HepG2 (cell line): ENCODE results near the gene DHFR2. TPM values are rescaled to one million over a fixed set of nuclear protein-coding genes. Genes with fewer than 3 reads are reported as not detected.
A peak's percentile ranks its signal among the peaks of the same experiment; 100 is the strongest.

Experiments used
- ATAC-seq: fragments of 200-7000 bp; cut with Tn5 transposase; 3 replicates; pipeline ENCODE4 v1.9.1; 2020; ENCODE audit warnings: mild to moderate bottlenecking, moderate library complexity
- BruUV-seq: library from RNA; stranded (reverse); fragments of 400-500 nt; replicated peaks from 2 replicates; lab custom pipeline; 2021; lab: Mats Ljungman, UMichigan
- CTCF ChIA-PET: fragments of 300-600 bp; formaldehyde crosslinking; extraction: SDS; loops from one replicate; lab custom pipeline; 2021; ENCODE audit warnings: low total read pairs, inconsistent platforms, low intra/inter-chr PET ratio; lab: Yijun Ruan, JAX
- POLR2A ChIA-PET: fragments of 350-600 bp; sonication (Branson Sonifier 250); formaldehyde crosslinking; loops from one replicate; lab custom pipeline; 2020; ENCODE audit warnings: antibody characterized with exemption, inconsistent platforms; lab: Yijun Ruan, JAX
- DNase-seq: peaks from one replicate; pipeline ENCODE4 v3.0.0-alpha.2; 2015; ENCODE audit warnings: low spot score
- FAIRE-seq: peaks from 3 replicates; lab custom pipeline; 2011; peaks lifted over from hg19 to GRCh38; lab: Jason Lieb, UNC
- H2AFZ ChIP-seq: one replicate; pipeline ENCODE4 v1.6.1; 2011; ENCODE audit warnings: low read length, inconsistent platforms
- H3K27ac ChIP-seq: fragments of 300-600 bp; 3 replicates; pipeline ENCODE4 v1.8.0; 2011; ENCODE audit warnings: mixed run types, mild to moderate bottlenecking, mixed read lengths, low read length, inconsistent platforms; ENCODE audit not compliant: insufficient read depth; ENCODE audit errors: extremely low read length
- H3K27me3 ChIP-seq, 2 experiments: fragments of 200-600 bp in 1 of 2; 2 replicates in 1 of 2; 3 replicates in 1 of 2; pipeline versions ENCODE4 v1.6.0 to v1.8.0; 2011; ENCODE audit warnings: low read length in 2 of 2, mild to moderate bottlenecking in 2 of 2, moderate library complexity in 2 of 2, inconsistent platforms in 1 of 2; ENCODE audit not compliant: insufficient read depth in 2 of 2, control insufficient read depth in 1 of 2
- H3K36me3 ChIP-seq, 2 experiments: fragments of 200-600 bp in 1 of 2; replicated peaks in 1 of 2; 2 replicates in 1 of 2; 3 replicates in 1 of 2; pipeline versions ENCODE4 v1.5.1 to v1.8.0; 2011; ENCODE audit warnings: low read length in 2 of 2, inconsistent platforms in 1 of 2; ENCODE audit not compliant: insufficient read depth in 2 of 2, control insufficient read depth in 1 of 2
- H3K4me1 ChIP-seq: 2 replicates; pipeline ENCODE4 v1.5.1; 2012; ENCODE audit warnings: low read length, inconsistent platforms; ENCODE audit not compliant: insufficient read depth
- H3K4me2 ChIP-seq: 2 replicates; pipeline ENCODE4 v1.6.0; 2011; ENCODE audit warnings: low read depth, low read length, inconsistent platforms
- H3K4me3 ChIP-seq, 3 experiments: fragments of 200-600 bp in 1 of 3; sonication (generic), shearing (Covaris generic) in 1 of 3; replicated peaks in 1 of 3; 2 replicates each; pipeline ENCODE4 v1.5.1; 2011 to 2016; ENCODE audit warnings: low read length in 3 of 3, inconsistent platforms in 2 of 3, low read depth in 2 of 3, mild to moderate bottlenecking in 2 of 3, control low read depth in 1 of 3, mixed read lengths in 1 of 3; ENCODE audit not compliant: insufficient read depth in 1 of 3
- H3K79me2 ChIP-seq: one replicate; pipeline ENCODE4 v1.6.1; 2011; ENCODE audit warnings: low read length, inconsistent platforms; ENCODE audit not compliant: insufficient read depth
- H3K9ac ChIP-seq: 2 replicates; pipeline ENCODE4 v1.6.0; 2011; ENCODE audit warnings: mild to moderate bottlenecking, low read depth, low read length, inconsistent platforms; ENCODE audit not compliant: insufficient read depth
- H3K9me3 ChIP-seq: 2 replicates; pipeline ENCODE4 v1.5.1; 2012; ENCODE audit warnings: mild to moderate bottlenecking, low read length
- H4K20me1 ChIP-seq: 2 replicates; pipeline ENCODE4 v1.6.0; 2011; ENCODE audit warnings: inconsistent platforms, mild to moderate bottlenecking, low read length, moderate library complexity; ENCODE audit not compliant: insufficient read depth
- HNRNPK ChIP-seq: fragments of 200-400 bp; formaldehyde crosslinking; IDR thresholded peaks from 2 replicates; pipeline ENCODE4 v1.6.1; 2018; ENCODE audit warnings: low read length, low read depth, moderate library complexity, mild to moderate bottlenecking; ENCODE audit not compliant: poor library complexity, severe bottlenecking
- PCBP1 ChIP-seq: fragments of 200-400 bp; formaldehyde crosslinking; IDR thresholded peaks from 2 replicates; pipeline ENCODE4 v1.6.1; 2017; ENCODE audit warnings: mild to moderate bottlenecking, low read depth, low read length, borderline replicate concordance
- SMARCC2 ChIP-seq: fragments of 450-650 bp; IDR thresholded peaks from 2 replicates; pipeline ENCODE4 v1.6.1; 2017; ENCODE audit warnings: antibody characterized with exemption, mild to moderate bottlenecking
- STAG1 ChIP-seq: sonication (generic); formaldehyde crosslinking; IDR thresholded peaks from 2 replicates; pipeline ENCODE4 v1.4.0; 2020; ENCODE audit warnings: missing genetic modification reagents
- TP53 ChIP-seq: sonication (generic); formaldehyde crosslinking; conservative IDR thresholded peaks from 2 replicates; pipeline ENCODE4 v1.4.0; 2020; ENCODE audit warnings: missing genetic modification reagents
- ZFP36L2 ChIP-seq: sonication (generic); formaldehyde crosslinking; IDR thresholded peaks from 2 replicates; pipeline ENCODE4 v1.4.0; 2020; ENCODE audit warnings: missing genetic modification reagents
- ZNF605 ChIP-seq: sonication (generic); formaldehyde crosslinking; IDR thresholded peaks from 2 replicates; pipeline ENCODE4 v1.8.0; 2022; ENCODE audit warnings: mild to moderate bottlenecking, missing genetic modification reagents
- whole genome bisulfite sequencing: methylation state at CpG from one replicate; pipeline ENCODE4 v1.1.6; 2017; ENCODE audit warnings: low lambda C conversion rate; 5-methylcytosine and 5-hydroxymethylcytosine counted together
- in situ Hi-C: cut with HindIII; loops from 2 replicates; pipeline ENCODE4 v1.10.0; 2017; ENCODE audit warnings: low pct_unique_long_range_greater_than_20kb; ENCODE audit not compliant: extremely low pct_ligation_motif_present
- intact Hi-C: fragments of 100-400 bp; cut with micrococcal nuclease; formaldehyde crosslinking; loops from one replicate; pipeline ENCODE4 v1.10.0; 2022; ENCODE audit not compliant: unreplicated experiment
- polyA plus RNA-seq, 8 experiments: library from polyadenylated mRNA; depleted of rRNA in 3 of 8; stranded (reverse) in 7 of 8; unstranded in 1 of 8; fragments of >200 nt; fragmentation: Illumina TruSeq in 4 of 8; extraction: Trizol in 4 of 8; gene quantifications; 2 replicates each; pipeline versions ENCODE4 v1.2.1 to v1.2.3, GENCODE V29; 2011 to 2016; ENCODE audit warnings: low read depth in 4 of 8, missing spikeins in 1 of 8, mixed read lengths in 1 of 8; ENCODE audit not compliant: insufficient read depth in 1 of 8
- total RNA-seq, 5 experiments: library from RNA; depleted of rRNA; stranded (reverse); fragments of >200 nt; fragmentation: Illumina TruSeq; extraction: Trizol; gene quantifications; 2 replicates each; pipeline ENCODE4 v1.2.3, GENCODE V29; 2016; ENCODE audit warnings: low read depth in 1 of 5
- TF ChIP-seq, protein P1 (sequence below): sonication (generic); formaldehyde crosslinking; IDR thresholded peaks from 2 replicates; pipeline ENCODE4 v1.5.0; 2020; ENCODE audit warnings: mild to moderate bottlenecking, missing genetic modification reagents, moderate library complexity

The DHFR2 gene
- total and polyA plus RNA-seq, 2 of the 13 experiments (the other 11 are each of a cell fraction or from before 2014, with no cell fraction given): 1.4 to 4.6 TPM

DNA sequence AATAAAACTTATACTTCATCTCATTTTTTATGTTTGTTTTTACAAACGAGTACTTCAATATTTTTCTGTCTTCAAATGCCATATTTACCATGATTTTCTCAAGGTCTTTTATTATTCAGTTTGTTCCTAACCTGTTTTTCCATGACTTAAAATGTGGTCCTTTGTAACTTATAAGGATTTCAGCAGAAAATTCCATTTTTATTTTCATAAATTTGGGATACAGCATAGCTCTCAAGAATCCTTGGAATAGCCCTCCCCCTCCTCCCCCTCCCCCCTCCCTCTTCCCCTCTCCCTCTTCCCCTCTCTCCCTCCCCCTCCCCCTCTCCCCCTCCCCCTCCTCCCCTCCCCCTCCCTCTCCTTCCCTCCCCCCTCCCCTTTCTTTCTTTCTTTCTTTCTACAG, 19.4 kb downstream of the DHFR2 start:
- no peak overlapping the region for H2AFZ ChIP-seq
- H3K4me2 ChIP-seq: no peak overlapping the region
- no peak overlapping the region for H3K9ac ChIP-seq
- BruUV-seq: no TSS peak
- no peak overlapping the region for H3K27ac ChIP-seq
- no peak overlapping the region for H3K4me3 ChIP-seq
- H3K79me2 ChIP-seq: no peaks in the 10 kb centered on the region
- intact Hi-C loops (no loop called here), in situ Hi-C loops (no loop called here)
- no peaks in the 10 kb centered on the region; a peak in 1 of 5 replicates for H3K27me3 ChIP-seq
- H3K4me1 ChIP-seq: no peaks in the 10 kb centered on the region
- H3K9me3 ChIP-seq: no peaks in the 10 kb centered on the region
- WGBS: 100% methylated on average over 1 of the region's 1 CpG
- ATAC-seq (no peak), FAIRE-seq (no peak), DNase-seq (no peak)
- peak; percentile 73 for TF ChIP-seq HNRNPK
- no peak for TF ChIP-seq TP53
- TF ChIP-seq PCBP1: 0 out of 2 replicates have a peak, but pooled peaks have one; percentile 46
- no peak for TF ChIP-seq ZFP36L2
- no peak for TF ChIP-seq ZNF605 (CRISPR knock-in tag)
- no peaks in the 10 kb centered on the region for H3K36me3 ChIP-seq
- POLR2A ChIA-PET: no interaction called here
- no peaks in the 10 kb centered on the region for H4K20me1 ChIP-seq
- CTCF ChIA-PET: no interaction called here

DNA sequence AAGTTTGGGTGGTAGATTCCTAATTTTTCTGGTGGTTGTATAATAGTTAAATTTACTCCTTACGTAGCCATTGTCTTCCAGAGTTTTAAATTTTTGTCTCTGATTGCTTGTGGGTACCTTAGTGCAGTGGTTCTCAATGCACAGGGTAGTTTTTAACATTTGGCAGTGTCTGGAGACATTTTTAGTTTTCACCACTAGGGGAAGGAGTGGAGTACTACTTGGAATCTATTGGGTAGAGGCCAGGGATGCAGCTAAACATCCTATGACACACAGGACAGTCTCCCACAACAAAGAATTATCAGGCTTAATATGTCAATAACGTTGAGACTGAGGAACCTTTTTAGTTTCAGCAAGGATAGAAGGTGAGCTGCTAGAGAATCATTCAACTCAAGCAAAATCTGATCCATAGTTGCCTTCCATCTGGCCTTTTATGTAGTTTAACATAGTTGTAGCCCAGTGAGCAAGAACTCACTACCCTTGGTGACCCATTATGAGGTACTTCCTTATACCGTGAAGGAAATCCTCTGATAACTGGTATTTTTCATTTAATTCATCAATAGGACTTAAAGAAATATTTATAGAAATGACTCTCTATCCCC, 25.7 kb downstream of the DHFR2 start:
- no peak overlapping the region for H3K27ac ChIP-seq
- no peaks in the 10 kb centered on the region for H4K20me1 ChIP-seq
- H3K9ac ChIP-seq: no peak overlapping the region
- 71% methylated on average over 3 of the region's 3 CpGs for WGBS
- H3K4me1 ChIP-seq: no peaks in the 10 kb centered on the region
- intact Hi-C loops: no loop called here
- H2AFZ ChIP-seq: no peak overlapping the region
- no peaks in the 10 kb centered on the region for H3K36me3 ChIP-seq
- H3K9me3 ChIP-seq: no peaks in the 10 kb centered on the region
- FAIRE-seq: peak; percentile 68
- ChIA-PET POLR2A (interaction anchor here (1.0 to 1.1 kb wide), 2 partner anchors 26 to 63 kb away, joined by 3 to 5 read pairs; partner anchors contain the start of genes DHFR2 and NSUN3), CTCF (interaction anchor here (1.2 to 1.3 kb wide), 2 partner anchors 32 to 567 kb away, joined by 3 to 4 read pairs; no protein-coding TSS in a partner anchor)
- H3K79me2 ChIP-seq: no peaks in the 10 kb centered on the region
- BruUV-seq: no TSS peak
- H3K4me2 ChIP-seq: no peak overlapping the region
- no peaks in the 10 kb centered on the region for H3K27me3 ChIP-seq
- in situ Hi-C loops: no loop called here
- H3K4me3 ChIP-seq: no peak overlapping the region
- peak; percentile 29 for DNase-seq
- peak; percentile 94 for ATAC-seq
- TF ChIP-seq, protein P1, sequence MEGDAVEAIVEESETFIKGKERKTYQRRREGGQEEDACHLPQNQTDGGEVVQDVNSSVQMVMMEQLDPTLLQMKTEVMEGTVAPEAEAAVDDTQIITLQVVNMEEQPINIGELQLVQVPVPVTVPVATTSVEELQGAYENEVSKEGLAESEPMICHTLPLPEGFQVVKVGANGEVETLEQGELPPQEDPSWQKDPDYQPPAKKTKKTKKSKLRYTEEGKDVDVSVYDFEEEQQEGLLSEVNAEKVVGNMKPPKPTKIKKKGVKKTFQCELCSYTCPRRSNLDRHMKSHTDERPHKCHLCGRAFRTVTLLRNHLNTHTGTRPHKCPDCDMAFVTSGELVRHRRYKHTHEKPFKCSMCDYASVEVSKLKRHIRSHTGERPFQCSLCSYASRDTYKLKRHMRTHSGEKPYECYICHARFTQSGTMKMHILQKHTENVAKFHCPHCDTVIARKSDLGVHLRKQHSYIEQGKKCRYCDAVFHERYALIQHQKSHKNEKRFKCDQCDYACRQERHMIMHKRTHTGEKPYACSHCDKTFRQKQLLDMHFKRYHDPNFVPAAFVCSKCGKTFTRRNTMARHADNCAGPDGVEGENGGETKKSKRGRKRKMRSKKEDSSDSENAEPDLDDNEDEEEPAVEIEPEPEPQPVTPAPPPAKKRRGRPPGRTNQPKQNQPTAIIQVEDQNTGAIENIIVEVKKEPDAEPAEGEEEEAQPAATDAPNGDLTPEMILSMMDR (CRISPR knock-in tag): peak; percentile 51
- TF ChIP-seq STAG1 (CRISPR knock-in tag) (0 out of 2 replicates have a peak, but pooled peaks have one; percentile 7), SMARCC2 (no peak)
